ENCODE measurements around the gene MBNL1.

MBNL1 gene

DNA sequence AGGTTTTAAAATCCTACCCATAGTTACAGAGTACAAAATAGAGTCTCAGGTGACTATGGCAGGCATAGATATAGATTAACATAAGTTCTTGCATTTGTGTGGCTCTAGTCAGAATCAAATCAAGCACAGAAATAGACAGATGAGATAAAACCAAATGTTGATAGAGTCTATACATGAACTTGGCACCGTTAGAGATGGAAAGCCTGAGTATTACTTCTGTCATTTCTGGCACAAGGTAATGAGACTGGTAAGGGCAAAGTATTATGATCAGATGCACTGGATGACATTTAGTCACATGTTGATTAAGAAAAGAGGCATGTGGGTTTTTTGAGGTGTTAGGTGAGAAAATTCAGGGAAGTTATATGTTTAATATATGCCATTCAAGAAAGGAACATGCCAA, 219.7 kb downstream of the MBNL1 start:
- TF ChIP-seq CTCF (IDR thresholded peaks at IDR 0.05; ENCODE audit: low read depth, low read length): no peak
- H3K4me3 ChIP-seq (ENCODE audit: low read depth, low read length): no peak overlapping the region

DNA sequence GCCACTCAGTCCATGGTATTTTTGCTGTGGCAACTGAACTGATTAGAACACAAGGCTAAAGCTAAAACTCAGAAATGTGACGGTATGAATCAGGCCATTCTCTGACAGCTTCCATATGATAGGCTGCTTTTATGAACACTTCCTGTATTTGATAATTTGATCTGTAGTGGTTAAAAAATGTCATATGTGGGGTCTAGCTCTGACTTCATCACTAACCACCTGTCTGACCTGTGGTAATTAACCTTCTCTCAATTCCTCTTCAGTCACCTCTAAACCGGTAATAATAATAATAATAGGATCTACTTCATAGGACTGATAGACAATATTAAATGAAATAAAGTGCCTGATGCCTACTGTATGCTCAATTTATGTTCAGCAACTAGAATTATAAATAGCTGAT, 223.2 kb downstream of the MBNL1 start:
- TF ChIP-seq CTCF (IDR thresholded peaks at IDR 0.05; ENCODE audit: low read depth, low read length): no peak
- H3K4me3 ChIP-seq (ENCODE audit: low read depth, low read length): no peak overlapping the region

GRCh38 chr3:152496286-152496685, 227.6 kb downstream of the MBNL1 start:
- no peak overlapping the region for H3K4me3 ChIP-seq (ENCODE audit: low read depth, low read length)
- TF ChIP-seq CTCF (IDR thresholded peaks at IDR 0.05; ENCODE audit: low read depth, low read length): no peak

DNA sequence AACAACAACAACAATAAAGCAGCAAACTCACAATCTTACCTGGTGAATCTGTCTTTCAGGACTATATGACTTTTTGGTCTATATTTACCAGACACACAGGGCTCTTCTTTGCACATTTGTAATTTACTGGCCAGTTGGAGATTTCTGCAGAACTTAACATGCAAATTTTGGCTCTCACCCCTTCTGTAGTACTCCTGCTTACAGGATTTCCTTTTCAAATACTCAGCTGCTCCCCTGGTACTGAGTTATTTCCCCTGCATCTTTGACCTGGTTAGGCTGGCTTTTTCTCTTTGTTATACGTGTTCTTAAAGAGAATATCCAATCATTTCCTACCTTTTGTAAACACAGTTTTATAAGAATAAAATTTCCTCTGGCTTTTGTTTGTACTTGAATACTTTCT, 228.0 kb downstream of the MBNL1 start:
- no peak overlapping the region for H3K4me3 ChIP-seq (ENCODE audit: low read depth, low read length)
- no peak for TF ChIP-seq CTCF (IDR thresholded peaks at IDR 0.05; ENCODE audit: low read depth, low read length)

GRCh38 chr3:152497457-152497856, 228.7 kb downstream of the MBNL1 start:
- no peak overlapping the region for H3K4me3 ChIP-seq (ENCODE audit: low read depth, low read length)
- no peak for TF ChIP-seq CTCF (IDR thresholded peaks at IDR 0.05; ENCODE audit: low read depth, low read length)

GRCh38 chr3:152497890-152498289, 229.2 kb downstream of the MBNL1 start:
- H3K4me3 ChIP-seq (ENCODE audit: low read depth, low read length): no peak overlapping the region
- TF ChIP-seq CTCF (IDR thresholded peaks at IDR 0.05; ENCODE audit: low read depth, low read length): no peak

GRCh38 chr3:152499791-152500385, 231.2 kb downstream of the MBNL1 start:
- no peak for TF ChIP-seq CTCF (IDR thresholded peaks at IDR 0.05; ENCODE audit: low read depth, low read length)
- no peak overlapping the region for H3K4me3 ChIP-seq (ENCODE audit: low read depth, low read length)

Measured in WI38 (cell line).